Fibroblast of skin of left quadriceps (primary cell): ENCODE measurements around the gene JAGN1.
"Not testable (repeated sequence)": the region's sequence is repeated elsewhere in the genome, so short reads cannot be mapped to it uniquely, and the experiment has no call there.

ENCODE experiments used
- DNase-seq, 2 experiments: peaks; one replicate each; pipeline ENCODE4 v3.0.0-alpha.2; 2013; ENCODE audit warnings: low read depth in 2 of 2

JAGN1 gene

DNA sequence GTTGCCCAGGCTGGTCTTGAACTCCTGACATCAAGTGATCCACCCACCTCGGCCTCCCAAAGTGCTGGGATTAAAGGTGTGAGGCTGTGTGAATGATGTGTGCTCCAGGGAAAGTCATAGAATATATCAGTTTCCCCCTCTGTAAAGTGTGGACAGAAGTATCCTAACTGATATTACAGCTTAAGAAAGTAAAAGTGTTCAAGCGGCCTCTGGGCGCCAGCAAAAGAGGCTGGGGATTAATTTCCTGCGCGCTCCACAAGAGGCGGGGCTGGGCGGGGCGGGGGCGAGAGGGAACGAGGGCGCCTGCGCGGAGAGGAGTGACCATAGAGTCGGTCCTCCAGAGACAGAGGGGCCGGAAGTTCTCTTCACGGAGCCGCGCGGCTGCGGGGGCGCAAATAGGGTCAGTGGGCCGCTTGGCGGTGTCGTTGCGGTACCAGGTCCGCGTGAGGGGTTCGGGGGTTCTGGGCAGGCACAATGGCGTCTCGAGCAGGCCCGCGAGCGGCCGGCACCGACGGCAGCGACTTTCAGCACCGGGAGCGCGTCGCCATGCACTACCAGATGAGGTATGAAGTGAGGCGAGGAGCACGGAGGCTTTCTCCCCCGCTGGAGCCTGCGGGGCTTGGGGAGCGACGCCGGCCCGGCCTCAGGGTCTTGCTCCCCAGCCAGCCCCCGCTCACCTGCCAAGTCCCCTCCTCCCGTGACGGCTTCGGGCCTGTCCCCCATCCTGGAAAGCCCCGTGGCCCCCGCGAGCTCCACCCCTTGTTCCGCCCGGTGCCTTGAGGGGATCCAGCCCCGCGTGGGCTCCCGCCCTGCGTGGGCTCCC, at the start of gene JAGN1:
Gene JAGN1 (plus strand): TSS at position 362 of the 823 bp plus-strand sequence. CDS start 113 bp downstream, at position 475.
- peak; percentile 75 to 78 for DNase-seq

DNA sequence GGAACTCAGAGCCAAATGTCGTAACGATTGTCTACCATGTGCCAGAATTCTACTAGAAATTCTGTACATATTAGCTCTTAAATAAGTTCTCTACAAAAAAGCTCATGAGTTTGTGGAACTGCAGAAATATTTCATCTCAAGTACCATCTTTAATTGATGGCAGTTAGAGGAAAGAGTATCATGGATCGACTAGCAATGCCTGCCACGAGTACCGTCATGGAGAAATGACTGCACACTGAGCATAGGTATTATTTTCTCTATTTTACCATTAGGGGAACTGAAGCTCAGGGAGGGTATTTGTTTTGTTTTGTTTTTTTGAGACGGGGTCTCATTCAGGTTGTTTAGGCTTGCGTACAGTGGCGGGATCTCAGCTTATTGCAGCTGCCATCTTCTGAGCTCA, 49.4 kb upstream of the JAGN1 start:
- DNase-seq = no peak

DNA sequence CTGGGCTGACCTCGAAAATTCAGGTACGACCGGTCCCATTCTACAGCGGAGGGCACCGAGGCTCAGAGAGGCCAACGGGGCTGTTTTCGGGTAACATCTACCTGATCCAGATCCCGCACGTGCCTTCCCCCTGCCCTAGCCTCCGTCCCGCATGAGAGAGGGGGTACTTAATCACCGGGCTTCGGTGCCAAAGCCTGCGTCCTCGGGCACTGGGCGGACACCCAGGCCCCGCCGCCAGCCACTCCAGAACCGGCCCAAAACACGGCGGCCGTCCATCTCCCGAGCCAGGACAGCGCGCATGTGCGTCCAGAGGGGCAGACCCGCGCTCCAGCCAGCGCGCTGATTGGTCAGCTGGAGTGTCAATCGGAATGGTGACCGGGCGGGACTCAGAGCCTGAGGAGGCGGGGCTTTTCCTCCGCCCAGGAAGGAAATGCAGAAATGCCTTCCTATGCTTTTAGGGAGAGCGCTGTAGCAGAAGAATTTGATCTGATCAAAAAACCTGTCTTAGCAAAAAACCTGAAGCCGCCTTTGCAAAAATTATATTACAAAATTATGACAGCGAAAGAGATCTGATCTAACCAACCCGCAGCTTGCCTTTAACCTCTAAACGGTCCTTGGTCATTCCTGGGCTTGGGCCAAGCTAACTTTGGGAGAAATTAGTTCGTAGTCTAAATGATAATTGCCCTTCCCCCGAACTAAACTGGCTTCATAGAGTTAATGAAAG, 46.5 kb upstream of the JAGN1 start, which contains the start of gene RPUSD3:
Gene RPUSD3 (minus strand): TSS at position 294 of the 724 bp plus-strand sequence. CDS start 18 bp downstream, at position 276.
- peak; percentile 91 to 92 for DNase-seq

DNA sequence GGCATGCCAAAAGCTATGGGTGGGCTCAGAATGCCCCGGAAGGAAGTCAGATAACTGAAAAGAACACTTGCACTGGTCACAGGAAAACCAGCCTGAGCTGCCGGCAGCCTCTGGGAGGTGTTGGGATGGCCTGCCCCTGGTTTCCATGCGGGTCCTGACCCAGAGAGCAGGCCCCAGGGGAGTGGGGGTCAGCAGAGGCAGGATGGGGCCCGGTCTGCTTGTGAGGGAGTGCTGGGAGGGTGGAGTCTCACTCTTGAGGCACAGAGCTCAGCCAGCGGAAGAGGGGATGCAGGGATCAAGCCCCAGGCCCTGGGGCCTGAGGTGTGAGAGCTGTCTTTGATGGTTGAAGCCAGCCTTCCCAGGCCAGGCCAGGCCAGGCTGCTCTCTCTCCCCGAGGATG, 44.2 kb upstream of the JAGN1 start:
- DNase-seq = no peak

DNA sequence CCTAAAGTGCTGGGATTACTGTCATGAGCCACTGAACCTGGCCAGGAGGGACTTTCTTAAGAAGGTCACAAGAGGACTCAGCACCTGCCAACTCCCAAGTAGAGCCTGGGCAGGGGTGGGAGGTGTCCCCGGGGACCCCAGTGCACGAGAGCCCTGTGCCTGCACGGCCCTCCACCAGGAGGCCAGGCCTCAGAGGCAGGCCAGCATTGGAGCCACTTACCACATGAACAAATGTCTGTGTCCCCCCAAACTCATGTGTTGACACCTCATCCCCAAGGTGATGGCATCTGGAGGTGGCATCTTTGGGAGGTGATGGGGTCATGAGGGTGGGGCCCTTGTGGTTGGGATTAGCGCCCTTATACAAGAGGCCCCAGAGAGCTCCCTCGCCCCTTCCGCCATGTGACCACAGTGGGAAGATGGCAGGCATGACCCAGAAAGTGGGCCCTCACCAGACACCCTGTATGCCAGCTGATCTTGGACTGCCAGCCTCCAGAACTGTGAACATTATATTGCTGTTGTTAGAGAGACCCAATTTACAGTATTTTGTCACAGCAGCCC, 43.4 kb upstream of the JAGN1 start:
- DNase-seq = no peak

DNA sequence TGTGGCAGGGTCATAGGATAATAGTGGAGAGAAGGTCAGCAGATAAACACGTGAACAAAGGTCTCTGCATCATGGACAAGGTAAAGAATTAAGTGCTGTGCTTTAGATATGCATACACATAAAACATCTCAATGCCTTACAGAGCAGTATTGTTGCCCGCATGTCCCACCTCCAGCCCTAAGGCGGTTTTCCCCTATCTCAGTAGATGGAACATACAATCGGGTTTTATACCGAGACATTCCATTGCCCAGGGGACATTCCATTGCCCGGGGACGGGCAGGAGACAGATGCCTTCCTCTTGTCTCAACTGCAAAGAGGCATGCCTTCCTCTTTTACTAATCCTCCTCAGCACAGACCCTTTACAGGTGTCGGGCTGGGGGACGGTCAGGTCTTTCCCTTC, 42.5 kb upstream of the JAGN1 start:
- not testable (repeated sequence) for DNase-seq

DNA sequence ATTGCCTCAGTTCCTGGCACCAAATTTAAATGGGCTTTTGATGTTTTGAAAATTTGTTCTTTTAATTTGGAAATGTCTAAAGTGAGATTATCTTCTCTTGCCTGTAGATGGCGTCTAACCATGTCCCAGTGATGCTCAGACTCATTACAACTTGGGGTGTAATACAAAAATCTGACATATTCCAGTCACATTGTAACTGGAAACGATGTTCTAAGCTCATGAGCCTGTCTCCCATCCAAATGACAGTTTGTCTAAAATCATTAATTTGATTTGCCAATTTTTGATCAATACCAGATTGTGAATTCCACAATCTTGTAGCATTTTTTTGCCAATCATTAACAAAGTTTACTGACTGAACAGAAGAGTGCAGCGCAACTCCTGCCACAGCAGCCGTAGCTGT, 41.5 kb upstream of the JAGN1 start:
- not testable (repeated sequence) for DNase-seq

DNA sequence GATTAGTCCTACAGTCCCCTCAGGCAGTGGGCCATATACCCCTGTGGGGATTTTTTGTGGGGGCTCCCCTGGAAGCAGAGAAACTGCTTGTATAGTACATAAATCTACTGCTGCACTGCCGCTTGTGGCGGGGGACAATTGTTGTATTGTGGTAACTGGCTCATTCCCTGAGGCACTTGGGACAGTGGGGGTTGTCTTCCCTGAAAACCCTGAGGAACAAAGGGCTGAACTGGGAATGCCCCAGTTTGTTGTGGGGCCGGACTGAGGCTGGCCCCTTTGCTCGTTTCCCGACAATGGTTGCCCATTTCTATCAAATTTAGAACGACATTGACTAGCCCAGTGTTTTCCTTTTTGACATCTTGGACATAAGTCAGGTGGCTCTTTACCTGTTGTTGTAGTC, 39.0 kb upstream of the JAGN1 start:
- not testable (repeated sequence) for DNase-seq

DNA sequence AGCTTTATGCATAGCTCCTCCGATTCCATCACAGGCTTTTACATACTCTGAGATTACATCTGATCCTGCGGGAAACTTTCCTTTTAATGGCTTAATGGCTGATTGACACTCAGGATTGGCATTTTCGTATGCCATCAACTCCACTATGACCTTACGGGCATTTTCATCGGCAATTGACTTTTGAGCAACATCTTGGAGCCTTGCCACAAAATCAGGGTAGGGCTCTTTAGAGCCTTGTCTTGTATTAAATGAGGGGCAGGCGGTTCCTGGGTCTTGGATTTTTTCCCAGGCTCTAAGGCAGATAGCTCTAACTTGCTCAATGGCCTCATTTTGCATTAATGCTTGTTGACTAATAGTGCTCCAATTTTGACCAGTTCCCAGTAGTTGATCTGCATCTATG, 38.5 kb upstream of the JAGN1 start:
- DNase-seq = not testable (repeated sequence)

DNA sequence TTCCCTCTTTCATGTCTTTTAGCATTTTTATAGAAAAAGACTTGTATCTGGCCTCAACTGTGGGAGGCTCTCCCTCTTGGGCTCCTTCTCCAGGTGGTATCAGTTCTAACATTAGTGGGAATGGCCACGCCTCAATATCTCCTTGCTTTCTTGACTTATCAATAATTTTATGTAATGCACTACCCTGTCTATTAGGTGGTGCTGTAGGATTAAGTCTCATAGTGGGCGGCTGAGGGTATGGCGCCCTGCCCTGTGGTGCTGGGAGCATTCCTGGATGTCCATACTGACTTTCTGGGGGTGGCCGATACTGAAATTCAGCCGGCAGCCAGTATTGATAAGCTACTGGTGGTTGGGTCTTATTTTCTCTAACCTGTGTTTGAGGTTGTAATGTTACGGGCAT, 37.9 kb upstream of the JAGN1 start:
- DNase-seq = no peak

DNA sequence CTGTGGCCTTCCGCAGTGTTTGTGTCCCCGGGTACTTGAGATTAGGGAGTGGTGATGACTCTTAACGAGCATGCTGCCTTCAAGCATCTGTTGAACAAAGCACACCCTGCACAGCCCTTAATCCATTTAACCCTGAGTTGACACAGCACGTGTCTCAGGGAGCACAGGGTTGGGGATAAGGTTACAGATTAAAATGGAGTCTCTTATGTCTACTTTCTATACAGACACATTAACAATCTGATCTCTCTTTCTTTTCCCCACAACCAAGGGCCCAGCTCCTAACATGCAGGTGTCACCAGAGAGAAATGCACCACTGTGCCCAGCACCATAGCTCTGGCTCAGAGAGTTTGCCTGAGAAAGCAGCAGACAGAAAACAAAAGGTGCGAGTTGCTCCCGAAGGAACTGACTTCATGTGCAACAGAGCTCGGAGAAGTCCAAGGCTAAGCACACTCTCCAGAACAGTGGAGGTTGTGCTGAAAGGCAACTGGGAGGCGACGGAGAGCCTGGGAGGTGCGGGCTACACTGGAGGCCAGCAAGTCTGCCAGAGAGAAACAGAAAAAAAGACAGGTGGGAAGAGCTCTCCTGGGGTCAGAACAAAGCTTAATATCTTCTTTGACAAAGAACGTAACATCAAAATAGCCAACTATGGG, 36.0 kb upstream of the JAGN1 start:
- not testable (repeated sequence) for DNase-seq

DNA sequence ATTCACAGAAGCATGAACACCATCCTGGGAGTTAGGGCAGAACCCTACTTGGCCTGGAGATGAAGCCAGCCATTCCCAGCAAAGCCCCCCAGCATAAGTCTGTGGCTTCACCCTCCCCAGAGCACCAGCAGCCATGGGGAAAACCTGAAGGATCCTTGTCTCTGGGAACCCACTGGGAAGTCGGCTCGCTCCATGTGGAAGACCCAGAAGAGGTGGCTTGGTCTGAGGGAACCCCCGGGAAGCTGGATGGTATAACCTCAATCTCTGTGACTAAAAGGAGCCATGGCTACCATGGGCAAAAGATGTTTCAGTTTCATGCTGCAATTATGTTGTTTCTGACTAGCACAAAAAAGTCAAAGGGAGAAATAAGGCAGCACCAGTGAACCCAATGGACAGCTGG, 34.8 kb upstream of the JAGN1 start:
- DNase-seq = no peak

DNA sequence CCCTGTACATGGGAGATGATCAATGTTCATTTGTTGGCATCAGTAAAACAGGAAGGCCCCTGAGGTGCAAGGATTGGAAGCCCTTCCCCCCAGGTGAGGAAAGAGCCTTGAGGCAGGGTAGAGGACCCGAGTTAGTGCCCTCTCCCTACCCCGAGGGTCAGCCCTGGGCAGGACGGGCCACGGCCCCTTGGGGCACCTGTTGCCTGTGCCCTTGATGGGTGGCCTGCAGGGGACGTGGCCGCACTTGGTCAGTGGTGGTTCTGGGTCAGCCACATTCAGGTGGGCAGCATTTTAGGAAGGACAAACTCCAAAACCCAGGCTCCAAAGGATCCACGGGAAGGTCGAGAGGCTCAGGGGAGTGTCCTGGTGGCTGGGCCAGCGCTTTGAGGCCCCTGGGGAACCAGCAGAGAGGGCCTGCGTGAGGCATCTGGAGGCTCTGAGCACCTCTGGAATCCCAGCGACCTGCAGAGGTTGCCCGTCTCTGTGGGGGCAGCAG, 30.8 kb upstream of the JAGN1 start:
- no peak for DNase-seq

DNA sequence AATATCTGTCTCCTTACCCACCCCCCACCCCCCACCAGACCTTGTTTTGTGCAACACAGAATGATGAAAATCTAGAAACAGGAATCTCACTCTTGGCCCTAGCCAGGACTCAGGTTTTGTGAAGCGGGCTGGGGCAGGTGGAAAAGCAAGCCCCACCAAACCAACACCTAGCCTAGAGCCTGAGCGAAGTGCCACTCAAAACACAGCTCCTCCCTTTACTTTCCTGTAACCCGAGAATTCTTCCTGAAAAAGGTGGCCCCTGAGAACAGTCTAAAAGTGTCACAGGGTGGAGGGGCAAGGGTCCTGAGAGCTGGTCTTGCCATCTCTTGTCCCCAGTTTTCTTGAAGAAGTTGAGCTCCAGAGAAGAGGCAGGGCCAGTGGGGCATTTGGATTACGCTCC, 29.2 kb upstream of the JAGN1 start:
- DNase-seq = no peak

DNA sequence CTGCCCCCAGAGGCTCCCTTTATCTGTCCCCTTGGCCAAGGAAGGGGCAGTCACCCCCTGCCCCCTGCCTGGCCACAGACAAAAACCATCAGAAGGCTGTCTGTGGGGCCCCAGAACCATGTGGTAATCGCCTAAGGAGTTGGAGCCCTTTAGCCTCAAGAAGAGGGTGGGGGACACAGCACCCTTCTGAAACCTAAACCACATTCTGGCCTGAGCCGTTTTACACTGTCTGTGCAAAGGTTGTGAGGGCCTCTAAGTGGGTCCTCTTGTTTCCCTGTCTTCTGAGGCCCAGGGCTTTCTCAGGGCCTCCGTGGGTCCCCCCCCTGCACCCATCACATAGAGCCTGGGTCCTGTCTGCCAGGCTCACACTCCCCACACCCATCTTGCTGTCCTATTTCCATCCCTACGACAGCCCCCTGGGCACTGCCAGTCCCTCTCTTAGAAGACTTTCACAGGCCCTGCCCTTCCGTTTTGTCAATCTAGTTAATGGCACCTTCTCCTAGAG, 28.7 kb upstream of the JAGN1 start:
- DNase-seq = no peak

DNA sequence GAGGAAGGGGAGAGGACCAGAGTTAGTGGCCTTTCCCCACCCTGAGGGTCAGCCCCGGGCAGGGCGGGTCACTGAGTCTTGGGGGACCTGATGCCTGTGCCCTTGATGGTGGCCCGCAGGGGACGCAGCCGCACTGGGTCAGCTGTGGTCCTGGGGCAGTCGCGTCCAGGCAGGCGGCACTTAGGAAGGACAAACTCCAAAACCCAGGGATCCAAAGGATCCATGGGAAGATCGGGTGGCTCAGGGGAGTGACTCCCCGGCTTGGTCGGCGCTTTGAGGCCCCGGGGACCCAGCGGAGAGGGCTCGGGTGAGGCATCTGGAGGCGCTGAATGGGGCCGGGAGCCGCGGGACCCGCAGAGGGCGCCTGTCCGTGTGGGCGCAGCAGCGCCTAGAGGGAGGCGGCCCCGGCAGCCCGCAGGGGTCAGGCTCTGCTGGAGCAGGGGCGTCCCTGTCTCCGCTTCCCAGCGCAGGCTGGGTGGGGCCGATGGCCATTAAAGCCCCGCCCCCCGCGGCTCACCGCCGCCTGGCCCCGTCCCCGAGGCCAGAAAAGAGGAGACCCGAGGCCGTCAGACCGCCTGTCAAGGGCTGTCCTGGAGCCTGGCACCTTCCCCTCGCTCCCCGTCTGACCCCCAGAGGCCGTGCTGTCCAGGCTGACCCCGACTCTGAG, 27.9 kb upstream of the JAGN1 start:
- DNase-seq = no peak

DNA sequence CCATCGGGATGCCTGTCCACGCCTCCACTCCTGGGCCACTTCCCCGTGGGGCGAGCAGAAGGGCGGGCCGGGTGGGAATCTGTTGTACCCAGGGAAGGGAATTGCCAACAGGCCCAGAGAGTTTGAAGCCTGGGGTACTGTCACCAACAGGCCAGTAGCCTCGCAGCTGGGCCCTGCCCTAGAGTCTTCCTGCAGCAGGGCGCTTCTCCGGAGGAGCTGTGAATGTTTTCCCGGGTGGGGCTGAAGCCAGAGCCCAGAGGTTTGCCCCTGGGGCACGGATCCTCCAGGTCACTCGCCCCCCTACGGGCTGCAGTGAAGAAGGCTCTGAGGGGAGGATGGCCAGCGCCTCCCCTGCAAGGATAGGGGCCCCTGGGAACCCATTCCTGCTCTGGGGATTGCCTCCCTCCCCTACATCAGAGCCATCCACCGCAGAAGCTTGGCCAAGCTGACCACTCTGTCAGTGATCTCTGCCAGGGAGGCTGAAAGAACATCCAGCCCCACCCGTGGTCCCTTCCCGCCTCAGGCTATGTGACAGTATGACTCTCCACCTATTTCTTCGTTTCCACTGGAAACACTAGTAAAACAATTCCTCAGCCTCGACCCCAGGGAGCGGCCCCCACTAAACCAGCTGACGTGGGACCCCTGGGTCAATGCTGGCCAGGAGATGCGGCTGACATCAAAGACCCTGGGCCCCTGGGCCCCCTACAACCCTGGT, 27.2 kb upstream of the JAGN1 start:
- DNase-seq = no peak

DNA sequence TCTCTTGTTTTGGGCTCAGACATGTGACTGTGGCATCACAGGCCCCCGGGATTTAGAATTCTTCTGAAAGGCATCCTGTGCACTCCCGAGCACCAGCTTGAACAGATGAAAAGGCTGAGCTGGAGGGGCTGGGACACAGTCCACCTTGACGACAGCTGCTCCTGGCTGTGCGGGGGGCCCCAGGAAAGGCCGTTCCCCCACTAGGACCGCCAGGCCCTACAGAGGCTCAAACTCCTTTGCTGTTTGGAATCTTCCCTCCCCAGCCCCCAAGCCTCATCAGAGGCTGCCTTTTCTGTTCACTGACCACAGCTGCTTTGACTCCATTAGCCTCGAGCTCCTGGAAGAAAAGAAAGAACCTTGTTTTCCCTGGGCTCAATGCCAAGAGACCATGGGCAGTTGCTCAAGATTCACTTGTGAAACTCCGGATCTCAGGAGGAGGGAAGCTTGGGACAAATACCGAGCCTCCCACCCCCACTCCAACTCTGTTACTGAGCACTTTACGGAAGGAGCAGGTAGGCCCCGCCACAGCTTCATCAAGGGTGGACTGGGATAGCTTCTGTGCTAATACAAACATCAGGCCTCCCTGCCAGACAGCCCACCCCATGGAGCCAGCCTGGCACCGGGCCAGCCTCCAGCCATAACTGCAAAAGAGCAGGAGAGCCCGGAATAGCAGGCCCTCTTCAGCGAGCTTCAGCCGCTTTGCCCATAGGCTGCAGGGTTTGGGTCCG, 26.0 kb upstream of the JAGN1 start:
- peak; percentile 79 to 82 for DNase-seq

DNA sequence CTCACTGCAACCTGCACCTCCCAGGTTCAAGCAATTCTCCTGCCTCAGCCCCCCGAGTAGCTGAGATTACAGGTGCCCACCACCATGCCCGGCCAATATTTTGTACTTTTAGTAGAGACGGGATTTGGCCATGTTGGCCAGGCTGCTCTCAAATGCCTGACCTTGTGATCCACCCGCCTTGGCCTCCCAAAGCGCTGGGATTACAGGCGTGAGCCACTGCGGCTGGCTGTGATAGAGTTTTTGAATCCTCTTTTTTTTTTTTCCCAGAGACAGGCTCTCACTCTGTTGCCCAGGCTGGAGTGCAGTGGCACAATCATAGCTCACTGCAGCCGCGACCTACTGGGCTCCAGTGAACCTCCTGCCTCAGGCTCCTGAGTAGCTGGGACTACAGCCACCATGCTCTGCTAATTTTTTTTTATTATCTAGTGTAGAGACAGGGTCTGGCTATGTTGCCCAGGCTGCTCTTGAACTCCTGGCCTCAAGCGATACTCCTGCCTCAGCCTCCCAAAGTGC, 25.2 kb upstream of the JAGN1 start:
- DNase-seq = not testable (repeated sequence)

DNA sequence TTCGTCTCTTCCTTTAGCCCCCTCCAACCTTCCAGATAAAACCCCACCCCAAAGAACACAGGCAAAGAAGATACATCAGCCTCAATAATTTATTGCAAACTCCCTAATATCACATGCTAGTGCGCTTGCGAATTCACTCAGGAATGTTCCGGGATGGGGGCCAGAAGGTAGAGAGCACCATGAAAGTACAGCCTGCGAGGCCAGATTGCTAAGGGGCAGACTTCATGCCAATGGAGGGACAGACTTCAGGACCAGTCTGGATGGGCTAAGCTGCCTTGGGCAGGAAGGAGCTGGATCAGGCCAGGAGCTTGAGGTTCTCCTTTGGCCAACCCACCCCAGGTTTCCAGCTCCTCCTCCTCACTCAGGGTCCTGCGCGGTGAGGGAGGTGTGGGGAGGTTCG, 23.8 kb upstream of the JAGN1 start:
- DNase-seq = no peak
